Mucosa of descending colon (tissue), 3 donors: ENCODE results near the gene TCERG1. TPM values are rescaled to one million over a fixed set of nuclear protein-coding genes. Genes with fewer than 3 reads are reported as not detected.

Experiments
- ATAC-seq: fragments of 200-7000 bp; cut with Tn5 transposase; one replicate; pipeline ENCODE4 v1.9.1; 2020; ENCODE audit warnings: mild to moderate bottlenecking, moderate library complexity
- DNase-seq, 3 donors: peaks; one replicate each; pipeline ENCODE4 v3.0.0-alpha.2; 2020
- H3K36me3 ChIP-seq: fragments of 200-600 bp; one replicate; pipeline ENCODE4 v1.8.0; 2021; ENCODE audit warnings: low read depth, mild to moderate bottlenecking
- H3K4me1 ChIP-seq: fragments of 200-600 bp; one replicate; pipeline ENCODE4 v1.8.0; 2021; ENCODE audit warnings: low read depth, mild to moderate bottlenecking
- H3K4me3 ChIP-seq: fragments of 200-600 bp; one replicate; pipeline ENCODE4 v1.8.0; 2021; ENCODE audit warnings: mild to moderate bottlenecking
- H3K9me3 ChIP-seq: fragments of 200-600 bp; one replicate; pipeline ENCODE4 v1.8.0; 2021; ENCODE audit warnings: mild to moderate bottlenecking
- intact Hi-C, 2 donors: fragments of 100-400 bp; cut with DNase I in 1 of 2; cut with micrococcal nuclease in 1 of 2; formaldehyde crosslinking; loops; one replicate each; pipeline versions ENCODE4 v1.11.0 to v1.11.1; 2022; cut with DNase I, micrococcal nuclease
- total RNA-seq, 3 donors: library from RNA; stranded (reverse); fragmentation: NEBNext Ultra II Directional in 2 of 3; extraction: Animal tissue kit (Norgen Biotek cat#: 25700) in 2 of 3; gene quantifications; one replicate each; pipeline versions ENCODE4 v1.2.1 to v1.2.4, GENCODE V29; 2021 to 2023
- TF ChIP-seq, protein P1 (sequence below): fragments of 200-600 bp; IDR thresholded peaks from one replicate; pipeline ENCODE4 v1.8.0; 2022; ENCODE audit warnings: antibody characterized with exemption, mild to moderate bottlenecking
- donor health status: DM: no; HTN: no; CAD: no; lungs with moderate emphysema.
- donor health status: DM: no; HTN: no; CAD: no.
- donor health status: DM: no; HTN: yes; CAD: no.

TCERG1 gene
- total RNA-seq, 3 donors from 2014 or later = 44.3 to 63.8 (median 55.4) TPM

DNA sequence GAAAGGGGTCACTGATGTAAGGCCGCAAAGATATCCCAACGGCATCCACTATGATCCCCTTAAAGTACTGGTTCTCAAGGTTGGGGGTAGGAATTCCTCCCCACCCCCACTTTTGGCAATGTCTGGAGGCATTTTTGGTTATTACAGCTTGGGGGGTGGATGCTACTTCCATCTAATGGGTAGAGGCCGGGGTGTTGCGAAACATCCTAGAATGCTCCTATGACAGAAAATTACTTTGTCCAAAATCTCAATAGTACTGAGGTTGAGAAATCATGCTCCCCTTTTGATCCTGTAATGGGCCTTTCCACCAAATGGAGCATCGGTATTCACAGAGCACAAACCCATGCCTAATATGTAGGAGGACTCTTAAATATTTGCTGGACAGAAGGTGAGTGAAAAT, 20.8 kb upstream of the TCERG1 start:
- TF ChIP-seq, protein P1, sequence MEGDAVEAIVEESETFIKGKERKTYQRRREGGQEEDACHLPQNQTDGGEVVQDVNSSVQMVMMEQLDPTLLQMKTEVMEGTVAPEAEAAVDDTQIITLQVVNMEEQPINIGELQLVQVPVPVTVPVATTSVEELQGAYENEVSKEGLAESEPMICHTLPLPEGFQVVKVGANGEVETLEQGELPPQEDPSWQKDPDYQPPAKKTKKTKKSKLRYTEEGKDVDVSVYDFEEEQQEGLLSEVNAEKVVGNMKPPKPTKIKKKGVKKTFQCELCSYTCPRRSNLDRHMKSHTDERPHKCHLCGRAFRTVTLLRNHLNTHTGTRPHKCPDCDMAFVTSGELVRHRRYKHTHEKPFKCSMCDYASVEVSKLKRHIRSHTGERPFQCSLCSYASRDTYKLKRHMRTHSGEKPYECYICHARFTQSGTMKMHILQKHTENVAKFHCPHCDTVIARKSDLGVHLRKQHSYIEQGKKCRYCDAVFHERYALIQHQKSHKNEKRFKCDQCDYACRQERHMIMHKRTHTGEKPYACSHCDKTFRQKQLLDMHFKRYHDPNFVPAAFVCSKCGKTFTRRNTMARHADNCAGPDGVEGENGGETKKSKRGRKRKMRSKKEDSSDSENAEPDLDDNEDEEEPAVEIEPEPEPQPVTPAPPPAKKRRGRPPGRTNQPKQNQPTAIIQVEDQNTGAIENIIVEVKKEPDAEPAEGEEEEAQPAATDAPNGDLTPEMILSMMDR = no peak
- DNase-seq (no peak), ATAC-seq (no peak)
- Histone ChIP-seq H3K4me1 (no peaks in the 10 kb centered on the region), H3K9me3 (no peaks in the 10 kb centered on the region), H3K36me3 (no peaks in the 10 kb centered on the region), H3K4me3 (no peak overlapping the region)
- intact Hi-C loops = no loop called here

DNA sequence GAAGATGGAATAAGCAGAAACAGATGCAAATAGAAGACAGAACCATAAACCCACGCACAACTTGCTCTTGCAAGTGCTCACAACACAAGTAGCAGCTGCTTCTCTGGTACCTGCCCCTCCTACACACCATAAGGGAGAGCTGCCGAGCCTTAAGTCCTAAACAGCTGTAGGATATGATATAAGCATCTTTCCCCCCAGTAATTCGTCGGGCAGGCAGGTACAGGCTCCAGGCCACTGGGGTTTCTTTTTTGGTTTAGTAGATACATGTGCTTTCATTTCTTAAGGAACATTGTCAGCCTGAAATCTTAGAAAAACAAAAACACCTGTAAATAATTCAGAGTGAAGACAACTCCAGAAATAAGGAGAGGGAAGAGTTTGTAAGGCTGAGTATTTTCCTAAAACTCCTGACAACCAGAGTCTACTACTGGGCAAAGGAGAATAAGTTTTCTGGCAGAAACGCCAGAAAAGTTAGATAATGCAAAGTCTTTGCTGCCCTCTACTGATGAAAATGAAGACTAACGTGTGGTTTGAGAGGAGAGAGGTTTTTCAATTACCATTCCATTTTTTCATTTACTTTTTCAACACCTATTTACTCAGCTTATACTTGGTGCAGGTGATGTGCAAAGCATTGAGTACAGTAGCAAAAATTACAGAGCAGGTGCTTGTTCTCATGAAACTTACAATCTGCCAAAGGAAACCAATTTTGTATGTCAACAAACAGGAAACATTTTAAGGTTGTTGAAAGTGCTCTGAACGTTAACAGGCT, 20.1 kb upstream of the TCERG1 start:
- H3K9me3 ChIP-seq = no peaks in the 10 kb centered on the region
- DNase-seq (no peak), ATAC-seq (peak; percentile 60)
- no peaks in the 10 kb centered on the region for H3K36me3 ChIP-seq
- intact Hi-C loops = no loop called here
- no peak overlapping the region for H3K4me3 ChIP-seq
- TF ChIP-seq, protein P1 = peak; percentile 13
- H3K4me1 ChIP-seq = no peaks in the 10 kb centered on the region

DNA sequence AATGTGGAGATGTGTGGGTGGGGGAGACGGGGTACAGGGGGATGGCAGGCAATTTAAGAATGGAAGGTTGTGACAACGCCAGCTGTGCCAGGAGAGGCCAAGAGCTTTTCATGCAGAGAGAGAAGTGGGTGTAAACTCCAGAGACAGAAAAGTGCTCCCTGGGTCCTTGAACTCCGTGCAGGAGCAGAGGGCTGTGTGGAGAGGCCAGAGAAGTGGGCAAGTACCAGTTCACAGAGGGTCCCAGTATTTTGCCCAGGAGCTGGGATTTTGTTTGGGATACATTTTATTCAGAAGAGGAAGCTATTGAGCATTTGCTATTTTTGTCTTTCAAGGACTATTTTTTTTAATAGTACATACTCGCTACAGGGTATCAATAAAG, 19.5 kb upstream of the TCERG1 start:
- ATAC-seq = no peak
- no peak for DNase-seq
- Histone ChIP-seq H3K4me1 (no peaks in the 10 kb centered on the region), H3K36me3 (no peaks in the 10 kb centered on the region), H3K9me3 (no peaks in the 10 kb centered on the region), H3K4me3 (no peak overlapping the region)
- TF ChIP-seq, protein P1 = no peak
- intact Hi-C loops = no loop called here

DNA sequence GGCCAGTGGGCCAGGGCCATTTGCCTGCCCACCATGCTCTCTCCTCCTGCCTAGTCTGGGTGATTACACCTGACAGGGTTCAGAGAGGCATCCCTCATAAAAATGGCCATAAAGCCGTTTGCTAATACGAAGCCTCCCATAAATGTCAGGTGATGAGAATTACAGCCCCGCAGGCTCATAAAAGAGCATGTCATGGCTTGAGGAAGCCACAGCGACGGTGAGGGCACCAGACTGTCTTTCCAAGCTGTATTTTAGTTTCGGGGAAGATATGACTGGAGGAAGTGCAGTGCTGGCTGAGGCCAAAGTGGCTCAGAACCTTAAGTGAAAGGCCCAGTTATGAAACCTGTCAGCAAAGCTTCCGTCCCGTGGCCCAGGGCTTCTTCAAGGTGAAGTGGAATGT, 18.5 kb upstream of the TCERG1 start:
- no peaks in the 10 kb centered on the region for H3K36me3 ChIP-seq
- ATAC-seq = peak; percentile 94
- intact Hi-C loops = no loop called here
- peak in 2 of 3 donors; percentile 57 to 73 for DNase-seq
- no peak overlapping the region for H3K4me3 ChIP-seq
- no peaks in the 10 kb centered on the region for H3K9me3 ChIP-seq
- TF ChIP-seq, protein P1 = no peak
- H3K4me1 ChIP-seq = no peaks in the 10 kb centered on the region

GRCh38 chr5:146440353-146440752, 6.8 kb upstream of the TCERG1 start:
- no peak overlapping the region for H3K4me3 ChIP-seq
- ATAC-seq (no peak), DNase-seq (no peak)

More at GRCh38 chr5:146440353-146440752, 6.8 kb upstream of the TCERG1 start:
- intact Hi-C loops = no loop called here
- no peaks in the 10 kb centered on the region for H3K9me3 ChIP-seq
- no peaks in the 10 kb centered on the region for H3K36me3 ChIP-seq
- TF ChIP-seq, protein P1 = no peak
- no peaks in the 10 kb centered on the region for H3K4me1 ChIP-seq
